K562 (cell line): ENCODE measurements around the gene RAPGEF5. TPM values are rescaled to one million over a fixed set of nuclear protein-coding genes. Genes with fewer than 3 reads are reported as not detected.

Experiments used
- BRD4 ChIP-seq: fragments of 200-600 bp; sonication (generic); IDR thresholded peaks from 2 replicates; pipeline ENCODE4 v1.6.1; 2017; ENCODE audit warnings: inconsistent platforms
- CCNT2 ChIP-seq: IDR thresholded peaks from 2 replicates; pipeline ENCODE4 v1.6.1; 2011; ENCODE audit warnings: borderline replicate concordance, low read depth, mild to moderate bottlenecking, moderate library complexity, mixed read lengths, low read length; ENCODE audit not compliant: insufficient read length; ENCODE audit errors: extremely low read depth
- CEBPZ ChIP-seq: fragments of 150-350 bp; IDR thresholded peaks from 2 replicates; pipeline ENCODE4 v1.6.1; 2014; ENCODE audit warnings: low read depth, mild to moderate bottlenecking, low read length, borderline replicate concordance
- E2F3 ChIP-seq: fragments of 250-450 bp; sonication (Bioruptor Pico); IDR thresholded peaks from 2 replicates; pipeline ENCODE4 v1.4.0; 2020; ENCODE audit warnings: mild to moderate bottlenecking
- HMG20A ChIP-seq: fragments of 450-650 bp; formaldehyde crosslinking; conservative IDR thresholded peaks from 2 replicates; pipeline ENCODE4 v1.4.0; 2020; ENCODE audit warnings: mild to moderate bottlenecking, mixed read lengths
- HNRNPUL1 ChIP-seq: fragments of 200-400 bp; formaldehyde crosslinking; IDR thresholded peaks from 2 replicates; pipeline ENCODE4 v1.6.1; 2017; ENCODE audit warnings: low read length
- JUN ChIP-seq, 2 experiments: sonication (generic) in 1 of 2; formaldehyde crosslinking in 1 of 2; IDR thresholded peaks; 2 replicates each; pipeline versions ENCODE4 v1.6.1 to v1.8.0; 2012 to 2022; ENCODE audit warnings: borderline replicate concordance in 2 of 2, mild to moderate bottlenecking in 2 of 2, improper control_type of control experiment in 1 of 2, low read depth in 1 of 2, low read length in 1 of 2, missing genetic modification reagents in 1 of 2
- KLF1 ChIP-seq: fragments of 450-650 bp; IDR thresholded peaks from 2 replicates; pipeline ENCODE4 v1.6.1; 2016; ENCODE audit warnings: missing genetic modification characterization, missing compliant biosample characterization
- MAFG ChIP-seq: fragments of 450-650 bp; conservative IDR thresholded peaks from 2 replicates; pipeline ENCODE4 v1.6.1; 2016; ENCODE audit warnings: missing genetic modification characterization, missing compliant biosample characterization
- MED1 ChIP-seq: sonication (generic); formaldehyde crosslinking; IDR thresholded peaks from 2 replicates; pipeline ENCODE4 v1.8.1; 2023; ENCODE audit warnings: missing genetic modification reagents, borderline replicate concordance
- NR2F6 ChIP-seq: fragments of 450-650 bp; formaldehyde crosslinking; IDR thresholded peaks from 2 replicates; pipeline ENCODE4 v1.4.0; 2020; ENCODE audit warnings: mild to moderate bottlenecking
- NR4A1 ChIP-seq, 2 experiments: fragments of 250-450 bp in 1 of 2; fragments of 450-650 bp in 1 of 2; sonication (Bioruptor Pico) in 1 of 2; IDR thresholded peaks; 2 replicates each; pipeline versions ENCODE4 v1.4.0 to v1.6.1; 2016 to 2020; ENCODE audit warnings: mild to moderate bottlenecking in 2 of 2, missing compliant biosample characterization in 1 of 2, missing genetic modification characterization in 1 of 2, moderate library complexity in 1 of 2
- PREB ChIP-seq: sonication (generic); formaldehyde crosslinking; IDR thresholded peaks from 2 replicates; pipeline ENCODE4 v1.8.1; 2023; ENCODE audit warnings: mild to moderate bottlenecking, missing genetic modification reagents
- RBM25 ChIP-seq: fragments of 200-400 bp; formaldehyde crosslinking; IDR thresholded peaks from 2 replicates; pipeline ENCODE4 v1.6.1; 2018; ENCODE audit warnings: low read length, low read depth, moderate library complexity; ENCODE audit not compliant: severe bottlenecking
- TAL1 ChIP-seq: fragments of 450-650 bp; IDR thresholded peaks from 2 replicates; pipeline ENCODE4 v1.6.1; 2016; ENCODE audit warnings: mild to moderate bottlenecking
- TOE1 ChIP-seq, 2 experiments: fragments of 450-650 bp in 1 of 2; sonication (generic) in 1 of 2; formaldehyde crosslinking in 1 of 2; IDR thresholded peaks; 2 replicates each; pipeline versions ENCODE4 v1.7.1 to v1.8.0; 2016 to 2022; ENCODE audit warnings: borderline replicate concordance in 2 of 2, mild to moderate bottlenecking in 2 of 2, antibody characterized with exemption in 1 of 2, inconsistent platforms in 1 of 2, low read depth in 1 of 2, missing genetic modification reagents in 1 of 2, moderate library complexity in 1 of 2
- ZNF134 ChIP-seq: fragments of 250-450 bp; sonication (Bioruptor Pico); conservative IDR thresholded peaks from 2 replicates; pipeline ENCODE4 v1.4.0; 2020
- ZNF277 ChIP-seq: fragments of 250-450 bp; sonication (Bioruptor Pico); IDR thresholded peaks from 2 replicates; pipeline ENCODE4 v1.8.0; 2022; ENCODE audit warnings: inconsistent platforms, mild to moderate bottlenecking, moderate library complexity, borderline replicate concordance
- ZNF431 ChIP-seq: sonication (generic); formaldehyde crosslinking; IDR thresholded peaks from 2 replicates; pipeline ENCODE4 v1.8.0; 2022; ENCODE audit warnings: mild to moderate bottlenecking, missing genetic modification reagents
- polyA plus RNA-seq, 8 experiments: library from polyadenylated mRNA; depleted of rRNA in 4 of 8; stranded (reverse) in 5 of 8; unstranded in 3 of 8; fragments of >200 nt; fragmentation: Nextera tagmentation in 2 of 8; fragmentation: Illumina TruSeq in 1 of 8; extraction: Ambion mirVana in 2 of 8; extraction: Trizol in 1 of 8; gene quantifications; 2 replicates each; pipeline versions ENCODE4 v1.2.1 to v1.2.3, GENCODE V29; 2011 to 2014; ENCODE audit warnings: inconsistent platforms in 1 of 8, missing spikeins in 1 of 8
- total RNA-seq, 7 experiments: library from RNA; depleted of rRNA in 6 of 7; stranded (reverse); fragments of >200 nt in 6 of 7; fragmentation: Illumina TruSeq in 2 of 7; extraction: Trizol in 2 of 7; gene quantifications; 2 replicates each; pipeline versions ENCODE4 v1.2.1 to v1.2.3, GENCODE V29; 2011 to 2021; ENCODE audit warnings: low replicate concordance in 1 of 7

RAPGEF5 gene
- total and polyA plus RNA-seq, 9 of the 15 experiments (the other 6 are each of a cell fraction or from before 2014, with no cell fraction given) = 0.39 to 2.0 (median 1.1) TPM

- TF ChIP-seq ZNF134 (no peak), HNRNPUL1 (no peak), RBM25 (no peak), NR2F6 (CRISPR knock-in tag) (no peak), CEBPZ (no peak), MED1 (CRISPR knock-in tag) (no peak), KLF1 (tag) (no peak), ZNF277 (CRISPR knock-in tag) (no peak), CCNT2 (peak; percentile 92), E2F3 (no peak), BRD4 (peak; percentile 78; the same call in 1 of the 2 replicates), MAFG (peak; percentile 47), PREB (CRISPR knock-in tag) (no peak), TOE1 (IDR thresholded peaks at IDR 0.05; ENCODE audit: borderline replicate concordance) (peak; percentile 61), TOE1 (CRISPR knock-in tag; IDR thresholded peaks at IDR 0.05; ENCODE audit: borderline replicate concordance, low read depth) (no peak), NR4A1 (CRISPR knock-in tag; IDR thresholded peaks at IDR 0.05) (no peak), NR4A1 (tag; IDR thresholded peaks at IDR 0.05) (no peak), HMG20A (CRISPR knock-in tag) (no peak), ZNF431 (no peak), JUN (IDR thresholded peaks at IDR 0.05; ENCODE audit: borderline replicate concordance, low read depth, low read length) (peak; percentile 99), JUN (CRISPR knock-in tag; IDR thresholded peaks at IDR 0.05; ENCODE audit: borderline replicate concordance) (peak; percentile 72; the same call in 1 of the 2 replicates), TAL1 (peak; percentile 94)
These were observed 6.3 kb downstream of the RAPGEF5 start (continued) for GRCh38 chr7:22350466-22351328.
